Mesenteric fat pad (tissue), 1 donor: Measurements from ENCODE around the gene SHROOM2. TPM values are rescaled to one million over a fixed set of nuclear protein-coding genes. Genes with fewer than 3 reads are reported as not detected.
"Not testable (repeated sequence)": the region's sequence is repeated elsewhere in the genome, so short reads cannot be mapped to it uniquely, and the experiment has no call there.

Source experiments
- DNase-seq: peaks from one replicate; pipeline ENCODE4 v3.0.0-alpha.2; 2020; ENCODE audit warnings: low spot score
- total RNA-seq: library from RNA; stranded (reverse); fragmentation: NEBNext Ultra II Directional; extraction: Animal tissue kit (Norgen Biotek cat#: 25700); gene quantifications from one replicate; pipeline ENCODE4 v1.2.1, GENCODE V29; 2021
- donor health status: DM: yes; HTN: yes; CAD: no.

SHROOM2 gene
- total RNA-seq, 1 donor from 2014 or later: 0.58 TPM

DNA sequence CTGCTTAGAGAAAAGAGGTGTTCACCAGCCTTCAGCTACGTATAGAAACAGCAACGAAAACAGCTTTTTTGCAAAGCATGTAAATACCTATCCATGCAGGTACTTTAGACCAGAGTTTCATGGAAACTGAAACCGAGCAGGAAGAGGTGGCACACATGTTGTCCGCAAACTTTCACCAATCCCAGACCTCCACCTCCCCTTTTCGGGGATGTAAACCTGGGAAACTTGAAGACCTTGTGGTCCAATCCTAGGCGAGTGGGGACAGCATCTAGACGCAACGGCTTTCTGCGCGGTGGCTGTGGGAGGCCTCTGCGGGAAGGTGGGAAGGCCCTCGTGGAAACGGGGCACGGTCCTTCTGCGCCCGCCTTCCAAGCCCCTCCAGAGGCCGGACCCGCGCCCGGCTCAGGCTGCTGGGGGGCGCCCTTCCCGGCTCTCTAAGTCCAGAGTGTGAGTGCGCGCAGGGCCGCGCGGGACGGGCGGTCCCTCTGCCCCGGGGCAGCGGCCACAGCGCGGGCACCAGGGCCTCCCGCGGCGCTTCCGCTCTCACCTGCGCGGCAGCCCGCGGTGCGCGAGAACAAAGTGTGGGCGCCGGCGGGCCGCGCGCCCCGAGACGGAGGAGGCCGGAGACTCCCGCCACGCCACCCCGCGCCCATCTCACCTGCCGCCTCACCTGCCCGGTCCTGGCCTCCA, 830 bp upstream of the SHROOM2 start:
- no peak for DNase-seq

DNA sequence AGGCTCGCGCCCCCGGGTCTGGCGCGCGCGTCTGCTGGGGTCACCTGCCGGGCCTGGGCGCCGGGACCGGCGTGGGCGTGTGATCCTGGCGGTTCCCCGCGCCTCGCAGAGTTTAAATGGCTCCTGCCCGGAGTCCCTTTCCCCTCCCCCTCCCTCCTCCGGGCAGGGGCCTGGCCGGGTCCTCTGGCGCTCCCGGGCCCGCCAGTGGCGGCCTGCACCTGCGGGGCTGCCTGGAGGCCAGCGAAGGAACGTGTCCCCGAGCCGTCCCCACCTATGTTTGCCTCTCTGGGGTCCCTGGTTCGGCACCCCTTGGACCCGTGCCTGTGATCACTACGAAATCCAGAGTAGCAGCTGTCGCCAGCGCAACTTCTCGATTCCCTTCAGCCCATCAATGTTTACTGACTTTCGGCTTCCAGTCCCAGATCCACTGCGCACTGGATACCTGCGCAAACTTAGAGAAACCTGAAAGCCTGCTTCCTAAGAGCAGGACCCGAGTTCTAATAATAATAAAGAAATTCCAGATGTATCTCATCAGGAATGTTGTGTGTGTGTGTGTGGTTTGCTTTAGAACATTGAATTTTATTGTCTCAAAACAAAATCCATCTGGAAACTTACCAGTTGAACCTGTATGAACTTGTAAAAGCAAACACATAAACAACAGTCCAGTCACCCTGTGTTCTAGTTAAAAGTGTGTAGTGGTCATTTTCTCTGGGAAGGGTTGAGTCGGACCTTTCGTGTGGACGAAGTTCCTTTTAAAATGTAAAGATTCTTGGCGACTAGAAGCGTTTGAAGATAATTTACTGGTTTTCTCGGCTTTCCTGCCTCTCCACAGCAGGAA, 788 bp downstream of the SHROOM2 start:
- no peak for DNase-seq

DNA sequence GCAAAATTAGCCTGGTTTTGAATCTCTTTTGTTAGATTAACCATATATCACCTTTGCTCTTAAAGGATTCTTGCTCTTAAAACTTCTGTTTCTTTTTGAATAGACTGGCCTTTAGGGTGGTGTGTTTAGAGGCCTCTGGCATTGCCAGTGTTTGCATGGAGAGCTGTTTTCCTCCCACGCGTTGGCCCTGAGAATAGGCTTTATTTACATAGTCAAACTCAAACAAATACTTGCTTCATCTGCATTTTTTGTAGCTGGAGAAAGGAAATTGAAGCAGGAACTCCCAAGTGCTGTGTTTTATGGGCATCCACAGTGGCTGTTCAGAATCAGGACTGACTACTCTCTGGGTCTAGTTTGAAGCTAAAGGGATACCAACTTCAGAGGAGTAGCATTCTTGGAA, 2.7 kb downstream of the SHROOM2 start:
- DNase-seq: no peak

DNA sequence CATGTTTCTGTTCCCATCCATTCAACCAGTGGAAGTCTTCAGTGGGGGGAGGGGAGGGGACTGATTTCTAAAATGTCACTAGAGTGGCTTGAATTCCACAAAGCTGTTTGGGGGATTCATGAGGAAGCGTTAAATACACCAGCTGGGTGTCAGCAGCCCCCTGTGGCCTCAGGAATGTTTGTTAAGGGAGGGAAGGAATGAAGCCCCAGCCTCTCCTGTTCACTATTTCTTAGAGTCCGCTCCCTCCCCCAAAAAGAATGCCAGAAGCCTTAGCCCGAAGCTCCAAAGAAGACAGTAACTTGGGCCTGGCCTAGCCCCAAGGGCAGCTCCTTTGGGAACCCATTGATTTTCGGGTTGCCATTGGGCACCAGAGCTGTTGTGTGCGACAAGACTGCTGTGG, 3.3 kb downstream of the SHROOM2 start:
- DNase-seq: no peak

DNA sequence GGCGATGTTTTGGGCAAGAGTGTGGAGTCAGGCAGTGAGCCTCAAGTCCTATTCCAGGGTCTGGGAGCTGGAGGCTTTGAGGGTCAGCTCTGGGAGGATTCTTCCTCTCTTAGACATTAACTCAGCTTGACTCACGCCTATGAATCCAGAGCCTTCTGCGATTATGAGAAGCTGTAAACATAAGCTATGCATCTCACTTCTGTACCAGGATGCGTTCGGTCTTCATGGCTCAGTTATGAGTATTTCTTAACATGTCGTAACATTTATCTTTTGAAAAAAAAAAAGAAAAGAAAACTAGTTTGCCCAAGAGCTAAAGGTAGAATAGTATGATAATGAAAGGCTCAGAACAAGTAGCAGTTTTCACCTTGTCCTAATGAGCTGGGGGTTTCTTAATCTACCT, 4.6 kb downstream of the SHROOM2 start:
- no peak for DNase-seq

DNA sequence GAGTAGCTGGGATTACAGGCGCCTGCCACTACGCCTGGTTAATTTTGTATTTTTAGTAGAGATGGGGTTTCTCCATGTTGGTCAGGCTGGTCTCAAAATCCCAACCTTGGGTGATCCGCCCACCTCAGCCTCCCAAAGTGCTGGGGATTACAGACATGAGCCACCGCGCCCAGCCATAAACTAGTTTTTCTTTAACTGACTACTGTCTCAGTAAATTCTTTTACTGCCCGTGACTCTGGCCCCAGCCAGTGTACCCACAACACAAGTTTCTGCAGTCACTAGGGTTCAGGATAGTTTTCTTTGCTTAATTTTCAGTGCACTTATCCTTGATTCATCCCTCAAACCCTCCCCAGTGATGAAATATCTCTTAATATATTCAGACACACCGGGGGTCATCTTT, 8.3 kb downstream of the SHROOM2 start:
- no peak for DNase-seq

DNA sequence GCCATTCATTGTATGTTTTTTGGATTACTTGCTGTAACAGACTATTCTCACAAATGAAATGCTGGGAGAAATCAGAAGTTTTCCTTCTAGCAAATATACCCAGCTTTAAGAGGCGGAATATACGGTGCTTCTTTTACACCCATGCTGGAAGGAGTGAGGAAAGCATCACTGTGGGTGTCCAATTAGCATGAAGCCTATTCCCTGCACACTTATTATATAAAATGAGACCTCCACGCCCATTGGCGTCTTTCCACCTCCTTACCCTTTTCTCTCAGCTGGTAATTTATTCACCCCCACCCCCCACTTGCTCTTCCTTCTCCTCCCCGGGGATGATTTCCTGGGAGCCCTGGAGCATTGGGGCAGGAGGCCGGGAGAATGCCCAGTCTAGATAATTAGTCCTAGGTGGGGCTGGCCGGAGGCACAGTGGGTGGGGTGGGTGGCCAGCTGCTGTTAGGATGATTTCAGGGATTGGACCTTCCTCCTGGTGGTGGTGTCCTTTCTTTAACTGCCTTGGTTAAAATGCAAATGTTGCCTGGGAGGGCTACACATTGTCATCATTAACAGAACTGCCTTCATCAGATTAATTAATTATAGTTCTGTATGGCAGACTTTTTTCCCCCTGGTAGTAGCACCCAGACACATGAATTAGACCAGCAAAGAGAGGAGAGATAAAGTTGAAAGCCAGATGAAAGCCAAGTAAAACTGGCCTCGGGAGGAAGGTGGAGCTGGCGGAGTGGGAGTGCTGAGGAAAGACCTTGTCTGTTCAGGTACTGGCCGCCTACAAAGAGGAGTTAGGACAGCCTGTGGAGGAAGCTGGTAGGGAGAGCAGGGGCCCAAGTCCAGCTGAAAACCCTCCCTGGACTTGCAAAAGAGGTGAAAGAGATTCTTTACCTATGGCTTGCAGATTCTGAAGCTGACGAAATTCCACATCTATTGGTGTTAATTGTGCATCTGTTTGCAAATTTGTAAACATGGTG, 11.4 kb downstream of the SHROOM2 start:
- DNase-seq: no peak

DNA sequence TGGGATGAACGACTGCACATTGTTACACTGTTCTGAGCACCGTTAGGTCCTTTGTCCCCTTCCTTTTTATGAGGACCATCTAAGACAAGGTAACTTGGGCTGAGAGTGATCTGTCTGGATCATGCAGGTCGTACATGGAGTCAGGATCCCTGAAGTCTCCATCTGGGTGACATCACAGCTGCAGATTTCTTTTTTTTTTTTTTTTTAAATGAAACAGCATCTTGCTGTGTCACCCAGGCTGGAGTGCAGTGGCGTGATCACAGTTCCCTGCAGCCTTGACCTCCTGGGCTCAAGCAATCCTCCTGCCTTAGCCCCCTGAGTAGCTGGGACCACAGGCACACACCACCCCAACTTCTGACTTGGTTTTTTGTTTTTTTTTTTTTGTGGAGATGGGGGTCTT, 16.5 kb downstream of the SHROOM2 start:
- DNase-seq: no peak

DNA sequence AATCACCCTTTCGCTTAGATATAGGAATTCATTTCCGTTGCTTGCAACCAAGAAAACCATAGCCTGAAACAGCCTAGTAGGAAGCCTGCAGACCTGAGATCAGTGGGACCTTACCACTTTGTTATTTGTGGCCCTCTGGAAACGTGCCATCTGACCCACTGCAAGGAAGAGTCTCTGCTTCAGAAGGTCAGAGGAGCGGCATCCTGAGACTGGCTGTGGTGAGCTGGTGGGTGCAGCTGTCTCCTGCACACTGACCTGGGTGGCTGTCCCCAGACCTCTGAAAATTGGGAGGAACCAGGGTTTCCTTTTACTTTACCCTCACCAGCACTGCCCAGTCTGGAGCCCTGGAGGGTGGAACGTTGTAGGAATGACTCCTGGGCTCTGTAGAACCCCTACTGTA, 18.2 kb downstream of the SHROOM2 start:
- DNase-seq: no peak

DNA sequence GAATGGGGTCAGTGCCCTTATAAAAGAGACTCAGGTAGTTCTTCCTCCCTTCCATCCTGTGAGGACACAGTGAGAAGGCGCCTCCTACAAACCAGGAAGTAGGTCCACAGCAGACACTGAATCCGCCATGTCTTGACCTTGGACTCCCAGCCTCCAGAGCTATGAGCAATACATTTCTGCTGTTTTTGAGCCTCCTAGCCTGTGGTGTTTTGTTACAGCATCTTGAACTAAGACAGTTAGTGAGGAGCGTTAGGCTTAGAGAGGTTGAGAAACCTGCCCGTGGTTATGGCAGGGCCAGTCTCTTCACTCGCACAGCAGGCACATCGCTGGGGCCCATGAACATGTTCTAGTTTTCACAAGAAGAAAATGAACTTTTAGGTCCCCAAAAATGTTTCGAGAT, 19.7 kb downstream of the SHROOM2 start:
- no peak for DNase-seq

DNA sequence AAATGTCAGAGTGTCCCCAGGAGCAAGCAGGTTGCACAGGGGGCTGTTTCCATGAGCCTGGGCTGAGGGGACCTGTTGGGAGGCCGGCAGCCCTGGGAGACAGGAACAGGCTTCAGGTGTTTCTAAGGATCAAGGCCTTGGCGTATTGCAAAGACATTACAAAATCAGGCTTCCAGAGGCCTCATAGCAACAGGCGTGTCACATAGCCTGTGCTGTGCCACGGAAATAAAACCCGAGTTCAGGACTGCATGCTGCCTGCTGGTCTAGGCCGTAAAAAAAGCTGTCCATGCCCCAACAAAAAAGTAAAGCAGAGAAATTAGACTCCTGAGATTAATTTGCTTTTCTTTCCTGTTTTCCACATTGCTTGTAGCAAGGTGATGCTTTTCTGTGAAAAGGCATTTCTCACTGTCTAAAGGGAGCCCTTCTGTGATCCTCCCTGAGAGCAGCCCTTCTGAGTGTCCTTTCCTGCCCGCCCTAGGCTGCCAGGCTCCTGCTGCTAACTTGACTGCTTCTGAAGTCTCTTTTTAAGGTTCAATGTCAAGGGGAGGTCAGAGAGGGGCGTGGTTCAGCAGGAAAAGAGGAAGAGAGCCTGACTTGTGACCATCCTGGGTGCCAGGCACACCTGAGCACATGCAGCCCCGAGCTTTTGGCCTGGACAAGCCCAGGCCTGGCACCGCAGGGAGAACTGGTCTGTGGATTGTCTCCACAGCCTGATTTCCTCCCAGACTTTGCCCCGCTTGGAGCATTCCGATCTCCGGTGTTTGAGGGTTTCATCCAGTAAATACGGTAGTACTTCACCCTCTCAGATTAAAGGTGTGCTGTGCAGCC, 21.3 kb downstream of the SHROOM2 start:
- no peak for DNase-seq

DNA sequence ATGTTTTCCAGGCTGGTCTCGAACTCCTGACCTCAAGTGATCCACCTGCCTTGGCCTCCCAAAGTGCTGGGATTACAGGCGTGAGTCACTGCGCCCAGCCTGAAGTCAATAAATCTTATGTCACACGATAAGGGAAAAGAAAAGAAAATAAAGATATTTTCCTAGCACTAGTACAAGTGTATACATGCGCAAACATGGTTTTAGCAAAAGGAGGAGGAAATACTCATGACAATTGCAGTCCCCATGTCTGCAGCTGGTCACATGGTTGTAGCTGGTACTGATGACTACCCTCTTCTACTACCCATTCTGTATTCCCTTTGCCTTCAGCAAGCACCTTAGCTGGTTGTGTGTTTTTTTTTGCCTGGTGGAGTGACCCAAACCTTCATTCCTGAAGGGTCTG, 23.6 kb downstream of the SHROOM2 start:
- not testable (repeated sequence) for DNase-seq

DNA sequence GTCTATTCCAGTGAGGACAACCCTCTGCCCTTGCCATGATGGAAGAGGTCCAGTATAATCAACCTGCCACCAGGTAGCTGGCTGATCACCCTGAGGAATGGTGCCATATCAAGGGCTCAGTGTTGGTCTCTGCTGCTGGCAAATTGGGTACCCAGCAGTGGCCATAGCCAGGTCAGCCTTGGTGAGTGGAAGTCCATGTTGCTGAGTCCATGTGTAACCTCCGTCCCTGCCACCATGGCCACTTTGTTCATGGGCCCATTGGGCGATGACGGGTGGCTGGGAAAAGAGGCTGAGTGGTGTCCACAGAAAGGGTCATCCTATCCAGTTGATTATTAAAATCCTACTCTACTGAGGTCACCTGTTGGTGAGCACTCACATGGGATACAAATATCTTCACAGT, 24.9 kb downstream of the SHROOM2 start:
- not testable (repeated sequence) for DNase-seq

DNA sequence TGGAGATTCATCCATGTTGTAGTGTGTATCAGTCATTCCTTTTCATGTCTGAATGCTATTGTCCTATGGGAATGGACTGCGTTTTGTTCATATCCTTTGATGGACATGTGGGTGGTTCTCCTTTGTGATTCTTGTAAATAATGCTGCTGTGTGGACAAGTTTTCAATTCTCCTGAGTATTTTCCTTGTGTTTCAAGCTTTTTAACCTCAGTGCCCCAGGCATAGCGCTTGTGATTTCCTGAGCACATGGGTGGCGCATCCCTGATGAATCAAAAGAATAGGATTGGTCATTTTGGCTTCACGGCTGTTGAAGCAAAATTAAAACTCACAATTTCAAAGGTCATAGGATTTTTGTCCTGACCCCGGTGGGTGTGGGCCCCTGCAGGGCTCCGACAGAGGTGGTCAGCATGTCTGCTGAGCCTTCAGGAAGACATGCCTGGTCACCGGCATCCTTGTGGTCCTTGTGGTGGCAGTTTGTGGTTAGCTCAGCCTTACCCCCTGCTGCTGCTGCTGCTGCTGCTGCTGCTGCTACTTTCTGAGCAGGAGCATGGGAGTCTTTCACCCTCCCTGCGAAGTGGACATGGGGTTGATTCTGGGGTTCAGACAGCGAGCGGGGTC, 30.0 kb downstream of the SHROOM2 start:
- no peak for DNase-seq

DNA sequence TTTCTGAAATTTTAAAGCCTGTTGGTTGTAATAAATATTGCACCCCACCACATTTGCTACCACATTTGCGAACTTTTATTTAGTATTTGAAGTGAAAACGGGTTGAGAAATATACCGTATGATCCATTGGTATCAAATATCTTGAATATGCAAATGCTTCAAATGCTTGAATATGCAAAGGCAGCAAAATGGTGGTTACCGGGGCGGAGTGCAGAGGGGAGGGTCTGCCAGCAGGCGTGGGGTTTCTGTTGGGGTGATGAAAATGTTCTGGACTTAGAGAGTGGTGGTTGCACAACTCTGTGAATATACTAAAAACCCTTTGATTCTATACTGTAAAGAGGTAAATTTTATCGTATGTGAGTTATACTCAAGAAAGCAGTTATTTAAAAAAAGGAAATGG, 35.3 kb downstream of the SHROOM2 start:
- DNase-seq: no peak

DNA sequence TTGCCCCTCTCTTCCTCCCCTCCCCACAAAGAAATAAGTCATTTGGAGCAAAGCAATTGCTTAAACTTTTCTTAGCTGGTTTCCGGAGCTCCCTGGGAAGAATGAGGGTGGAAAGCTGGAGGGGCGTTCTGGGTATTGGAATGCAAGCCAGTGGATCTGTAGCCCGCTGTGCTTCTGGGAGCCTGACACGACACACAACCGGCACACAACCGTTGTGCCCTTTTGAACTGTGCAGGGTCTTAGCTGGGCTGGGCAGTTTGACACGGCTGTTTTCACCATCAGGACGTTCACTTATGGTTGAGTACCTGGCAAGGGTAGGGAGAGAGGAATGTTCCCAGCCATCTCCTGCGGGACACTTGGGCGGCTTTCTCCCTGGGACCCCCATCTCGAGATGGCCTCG, 38.3 kb downstream of the SHROOM2 start:
- no peak for DNase-seq

DNA sequence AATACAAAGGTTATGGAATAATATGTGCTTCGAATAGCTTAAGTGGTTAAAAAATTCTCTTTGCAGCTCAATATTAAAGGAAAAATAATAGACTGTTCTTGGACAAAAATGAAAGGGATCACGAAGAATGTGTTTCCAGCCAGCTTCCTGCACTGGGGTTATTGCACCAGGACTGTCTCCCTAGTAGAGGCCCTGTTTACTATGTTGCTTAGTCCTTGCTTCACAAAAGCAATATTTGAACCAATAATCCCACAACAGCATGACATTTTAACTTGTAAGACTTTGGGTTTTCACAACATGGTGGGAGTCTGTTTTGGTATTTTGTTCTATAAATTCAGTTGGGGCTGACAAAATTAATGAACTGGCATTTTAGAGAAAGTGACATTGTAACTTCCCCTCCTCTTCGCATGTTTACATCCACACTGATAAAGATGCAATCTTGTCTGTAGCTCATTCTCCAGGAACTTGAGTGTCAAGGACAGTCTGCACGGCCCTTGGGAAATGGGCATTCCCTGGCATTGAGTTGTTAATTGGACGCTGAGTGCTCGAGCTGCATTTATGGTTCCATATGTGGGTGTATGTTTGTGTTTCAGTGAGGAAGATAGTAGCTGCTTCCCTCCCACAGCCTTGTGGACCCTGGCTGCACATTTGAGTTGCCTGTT, 39.0 kb downstream of the SHROOM2 start:
- no peak for DNase-seq

DNA sequence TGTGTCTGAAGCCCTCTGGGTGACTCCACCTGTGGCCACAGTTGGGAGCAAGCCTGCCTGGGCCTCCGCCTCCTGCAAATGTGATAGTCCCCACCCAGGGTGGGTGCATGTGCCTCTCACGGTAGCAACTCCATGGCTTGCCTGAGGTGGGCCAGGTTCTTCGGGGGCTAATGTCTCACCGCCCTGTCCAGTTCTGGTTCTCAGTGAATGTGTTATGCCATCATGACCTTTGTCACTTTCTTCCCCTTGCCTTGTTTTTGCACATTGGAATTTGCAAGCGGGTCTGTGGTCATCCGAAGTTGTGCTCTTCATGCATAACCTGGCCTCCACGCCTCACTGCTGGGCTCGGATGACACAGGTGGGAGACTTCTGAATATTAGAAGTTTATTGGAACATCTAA, 39.7 kb downstream of the SHROOM2 start:
- DNase-seq: no peak

DNA sequence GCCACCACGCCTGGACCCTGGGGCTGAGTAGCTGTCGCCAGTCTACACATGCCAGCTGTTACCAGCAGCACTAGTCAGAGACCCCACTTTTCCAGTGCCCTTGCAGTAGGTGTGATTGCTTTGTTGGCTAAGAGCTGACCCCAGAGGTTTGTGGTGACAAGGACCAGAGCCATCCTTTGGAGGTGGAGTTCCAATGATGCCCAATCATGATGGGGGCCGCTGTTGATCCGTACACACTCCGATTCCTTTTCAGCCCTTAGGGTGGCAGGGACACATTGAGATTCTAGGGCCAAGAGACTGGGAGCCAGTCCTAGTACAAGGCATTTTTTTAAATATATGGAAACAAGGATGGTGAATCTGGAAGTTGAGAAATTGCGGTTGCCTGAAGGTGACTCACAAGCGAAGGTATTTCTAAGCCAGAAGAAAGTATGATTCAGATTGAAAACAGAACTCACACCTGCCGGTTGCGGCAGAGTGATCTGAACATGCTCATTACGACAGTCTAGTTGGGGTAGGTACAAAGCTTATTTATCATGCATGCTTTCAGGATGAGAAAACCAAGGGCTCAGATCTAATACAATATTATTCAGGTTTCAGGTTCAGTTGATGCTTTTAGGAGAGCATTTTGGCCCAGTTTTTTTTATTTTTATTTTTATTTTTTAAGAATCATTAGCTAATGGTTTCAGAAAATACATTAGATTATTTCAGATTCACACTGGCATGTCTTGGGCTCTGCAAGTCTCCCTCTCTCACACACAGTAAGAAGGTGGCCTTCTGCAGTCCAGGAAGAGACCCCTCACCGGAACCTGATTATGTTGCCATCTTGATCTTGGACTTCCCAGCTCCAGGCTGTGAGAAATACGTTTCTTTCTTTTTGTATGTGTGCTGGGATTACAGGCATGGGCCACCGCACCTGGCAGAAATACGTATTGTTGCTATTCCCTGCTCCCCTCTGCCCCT, 43.4 kb downstream of the SHROOM2 start:
- no peak for DNase-seq
